ENCODE measurements around the gene PLD6. TPM values are rescaled to one million over a fixed set of nuclear protein-coding genes. Genes with fewer than 3 reads are reported as not detected.
"Not testable (repeated sequence)": the region's sequence is repeated elsewhere in the genome, so short reads cannot be mapped to it uniquely, and the experiment has no call there.

The PLD6 gene
- total RNA-seq, 4 donors from 2014 or later: 1.6 to 3.5 TPM; not detected in 2

GRCh38 chr17:17198281-17198680, 7.9 kb downstream of the PLD6 start:
- no peaks in the 10 kb centered on the region for H3K9me3 ChIP-seq
- H3K4me1 ChIP-seq: peaks cover 0 to 14% (median 0%) of the 10 kb centered on the region in 4 donors
- DNase-seq: no peak
- H3K4me3 ChIP-seq: no peak overlapping the region
- no peaks in the 10 kb centered on the region for H3K27me3 ChIP-seq
- TF ChIP-seq, protein P1, sequence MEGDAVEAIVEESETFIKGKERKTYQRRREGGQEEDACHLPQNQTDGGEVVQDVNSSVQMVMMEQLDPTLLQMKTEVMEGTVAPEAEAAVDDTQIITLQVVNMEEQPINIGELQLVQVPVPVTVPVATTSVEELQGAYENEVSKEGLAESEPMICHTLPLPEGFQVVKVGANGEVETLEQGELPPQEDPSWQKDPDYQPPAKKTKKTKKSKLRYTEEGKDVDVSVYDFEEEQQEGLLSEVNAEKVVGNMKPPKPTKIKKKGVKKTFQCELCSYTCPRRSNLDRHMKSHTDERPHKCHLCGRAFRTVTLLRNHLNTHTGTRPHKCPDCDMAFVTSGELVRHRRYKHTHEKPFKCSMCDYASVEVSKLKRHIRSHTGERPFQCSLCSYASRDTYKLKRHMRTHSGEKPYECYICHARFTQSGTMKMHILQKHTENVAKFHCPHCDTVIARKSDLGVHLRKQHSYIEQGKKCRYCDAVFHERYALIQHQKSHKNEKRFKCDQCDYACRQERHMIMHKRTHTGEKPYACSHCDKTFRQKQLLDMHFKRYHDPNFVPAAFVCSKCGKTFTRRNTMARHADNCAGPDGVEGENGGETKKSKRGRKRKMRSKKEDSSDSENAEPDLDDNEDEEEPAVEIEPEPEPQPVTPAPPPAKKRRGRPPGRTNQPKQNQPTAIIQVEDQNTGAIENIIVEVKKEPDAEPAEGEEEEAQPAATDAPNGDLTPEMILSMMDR (IDR thresholded peaks at IDR 0.05): no peak
- no peaks in the 10 kb centered on the region for H3K36me3 ChIP-seq
- H3K27ac ChIP-seq: no peak overlapping the region

DNA sequence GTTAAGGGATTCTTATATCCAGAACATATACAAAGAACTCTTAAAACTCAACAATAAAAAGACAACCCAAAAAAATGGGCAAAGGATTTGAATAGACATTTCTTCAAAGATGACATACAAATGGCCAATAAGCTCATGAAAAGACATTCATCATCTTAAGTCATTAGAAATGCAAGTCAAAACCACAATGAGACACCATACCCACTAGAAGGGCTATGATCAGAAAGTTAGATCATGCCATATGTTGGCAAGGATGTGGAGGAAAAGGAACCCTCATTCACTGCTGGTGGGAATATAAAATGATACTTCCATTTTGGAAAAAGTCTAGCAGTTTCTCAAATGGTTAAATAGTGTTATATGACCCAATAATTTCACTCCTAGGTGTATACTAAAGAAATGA, 9.4 kb downstream of the PLD6 start:
- H3K4me3 ChIP-seq: no peak overlapping the region
- peaks cover 0 to 14% (median 0%) of the 10 kb centered on the region in 4 donors for H3K4me1 ChIP-seq
- TF ChIP-seq, protein P1 (IDR thresholded peaks at IDR 0.05): no peak
- no peak for TF ChIP-seq POLR2A (IDR thresholded peaks at IDR 0.05)
- DNase-seq: no peak
- no peaks in the 10 kb centered on the region for H3K27me3 ChIP-seq
- no peaks in the 10 kb centered on the region for H3K9me3 ChIP-seq
- no peaks in the 10 kb centered on the region for H3K36me3 ChIP-seq
- H3K27ac ChIP-seq: no peak overlapping the region

DNA sequence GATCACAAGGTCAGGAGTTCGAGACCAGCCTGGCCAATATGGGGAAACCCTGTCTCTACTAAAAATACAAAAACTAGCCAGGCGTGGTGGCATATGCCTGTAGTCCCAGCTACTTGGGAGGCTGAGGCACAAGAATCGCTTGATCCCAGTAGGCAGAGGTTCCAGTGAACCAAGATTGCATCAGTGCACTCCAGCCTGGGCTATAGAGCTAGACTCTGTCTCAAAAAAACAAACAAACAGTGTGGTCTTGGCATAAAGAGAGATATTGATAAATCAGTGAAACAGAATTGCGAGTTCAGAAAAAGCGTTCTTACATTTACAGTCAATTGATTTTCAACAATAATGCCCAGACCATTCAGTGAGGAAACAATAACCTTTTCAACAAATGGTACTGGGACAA, 10.7 kb downstream of the PLD6 start:
- not testable (repeated sequence) for H3K9me3 ChIP-seq, DNase-seq, H3K4me3 ChIP-seq, H3K4me1 ChIP-seq, H3K27me3 ChIP-seq, H3K36me3 ChIP-seq, H3K27ac ChIP-seq

DNA sequence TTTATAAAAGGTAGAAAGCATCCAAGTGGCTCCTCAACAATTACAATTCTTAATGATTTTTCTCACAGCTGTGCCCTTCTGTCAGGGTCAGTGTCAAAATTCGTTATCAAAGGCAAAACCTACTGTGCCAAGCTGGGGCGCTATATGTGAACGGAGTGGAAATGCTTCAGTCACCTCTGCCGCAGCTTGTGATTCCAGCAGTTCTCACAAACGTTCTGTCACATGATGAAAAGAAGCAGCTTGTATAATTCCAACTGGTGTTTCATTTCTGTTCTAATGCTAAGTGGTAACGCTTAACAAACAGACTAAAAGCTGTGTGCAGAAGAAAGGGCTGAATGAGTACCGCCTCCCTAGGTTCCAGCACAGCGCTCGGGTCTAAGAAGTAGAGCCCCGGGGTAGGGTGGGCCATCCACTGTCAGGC, 14.2 kb downstream of the PLD6 start:
- no peak overlapping the region for H3K4me3 ChIP-seq
- DNase-seq: no peak
- TF ChIP-seq, protein P1 (IDR thresholded peaks at IDR 0.05): no peak
- no peak for TF ChIP-seq POLR2A (IDR thresholded peaks at IDR 0.05)

DNA sequence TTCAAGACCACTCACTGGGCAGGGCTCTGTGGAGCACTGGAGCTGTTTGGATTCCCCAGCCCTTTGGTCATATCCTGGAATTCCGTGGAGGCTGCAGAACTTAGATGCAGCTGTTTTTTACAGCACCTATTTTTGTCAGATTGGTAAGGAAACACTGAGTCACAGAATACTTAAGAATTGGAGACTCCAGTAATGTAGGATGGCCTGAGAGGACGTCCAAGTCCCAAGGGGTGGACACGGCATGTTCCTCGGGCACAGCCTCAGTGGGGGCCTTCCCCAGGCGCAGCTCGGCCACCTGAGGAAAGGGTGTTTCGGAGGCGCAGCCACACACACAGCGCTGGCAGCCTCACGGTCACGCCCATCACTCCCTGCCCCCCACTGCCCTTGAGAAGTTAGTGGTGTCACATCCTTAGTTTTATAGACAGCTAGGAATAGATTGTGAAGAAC, 14.8 kb downstream of the PLD6 start:
- Histone ChIP-seq H3K4me3 (no peak overlapping the region), H3K27ac (peak overlapping the region in 2 of 4 donors; percentile 57 to 59), H3K9me3 (no peaks in the 10 kb centered on the region), H3K4me1 (no peaks in the 10 kb centered on the region), H3K36me3 (peaks cover 0 to 25% (median 0%) of the 10 kb centered on the region in 3 donors), H3K27me3 (no peaks in the 10 kb centered on the region)
- no peak for TF ChIP-seq POLR2A (IDR thresholded peaks at IDR 0.05)
- TF ChIP-seq, protein P1 (IDR thresholded peaks at IDR 0.05): no peak
- no peak for DNase-seq

More for the DNA sequence above, 14.2 kb downstream of the PLD6 start:
- Histone ChIP-seq H3K4me1 (no peaks in the 10 kb centered on the region), H3K27ac (peak overlapping the region in 2 of 4 donors; percentile 57 to 59), H3K9me3 (no peaks in the 10 kb centered on the region), H3K27me3 (no peaks in the 10 kb centered on the region), H3K36me3 (peaks cover 0 to 19% (median 0%) of the 10 kb centered on the region in 3 donors)

DNA sequence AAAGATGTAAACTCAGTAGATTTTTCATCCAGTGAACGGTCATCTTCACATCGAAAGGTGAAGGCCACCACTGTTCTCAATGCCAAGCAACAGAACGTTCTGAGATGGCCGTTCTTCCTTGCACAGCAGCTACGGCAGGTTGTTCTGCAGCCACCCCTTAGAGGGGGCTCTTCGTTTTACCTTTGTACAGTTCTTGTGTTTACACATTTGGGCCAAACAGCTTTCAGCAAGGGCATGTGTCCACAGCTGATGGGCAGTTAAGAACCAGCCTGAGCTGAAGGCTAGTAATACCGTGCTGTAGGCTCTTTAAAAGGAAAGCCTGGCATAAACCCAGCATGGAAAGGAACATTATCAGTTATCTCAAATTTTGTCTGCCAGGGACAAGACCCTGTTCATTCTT, 15.9 kb downstream of the PLD6 start:
- H3K9me3 ChIP-seq: no peaks in the 10 kb centered on the region
- no peak for TF ChIP-seq POLR2A (IDR thresholded peaks at IDR 0.05)
- TF ChIP-seq, protein P1 (IDR thresholded peaks at IDR 0.05): no peak
- no peak for DNase-seq
- H3K27me3 ChIP-seq: no peaks in the 10 kb centered on the region
- peaks cover 0 to 25% (median 0%) of the 10 kb centered on the region in 3 donors for H3K36me3 ChIP-seq
- no peaks in the 10 kb centered on the region for H3K4me1 ChIP-seq
- peak overlapping the region in 1 of 4 donors; percentile 59 for H3K27ac ChIP-seq
- H3K4me3 ChIP-seq: no peak overlapping the region

Measured in Peyer's patch (tissue), 4 donors.